HG03196 (cell line): ENCODE results near the gene MAML3.

Experiments used
- ATAC-seq: cut with Tn5 transposase; IDR thresholded peaks from one replicate; pipeline ENCODE4 v1.9.1; 2021; ENCODE audit not compliant: unreplicated experiment

The MAML3 gene

DNA sequence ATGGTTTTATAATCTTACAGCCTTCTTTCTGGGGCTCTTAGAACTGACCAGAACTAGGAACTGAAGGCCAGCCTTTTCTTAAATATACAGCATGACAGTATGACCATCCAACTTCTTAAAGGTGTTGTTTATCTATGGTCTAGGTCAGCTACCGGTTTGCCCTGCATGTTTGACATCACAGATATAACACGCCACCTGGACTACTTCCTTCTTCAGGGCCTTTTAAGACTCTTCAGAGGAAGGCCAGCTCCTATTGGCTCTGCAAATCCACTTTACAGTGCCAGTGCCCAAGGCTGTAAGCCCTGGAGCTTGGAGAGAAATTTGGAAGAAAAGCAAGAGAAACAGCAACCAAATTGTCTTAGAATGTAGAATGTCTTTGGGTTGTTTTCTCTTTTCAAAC is 302.9 kb downstream of the MAML3 start:
- ATAC-seq, result no peak

DNA sequence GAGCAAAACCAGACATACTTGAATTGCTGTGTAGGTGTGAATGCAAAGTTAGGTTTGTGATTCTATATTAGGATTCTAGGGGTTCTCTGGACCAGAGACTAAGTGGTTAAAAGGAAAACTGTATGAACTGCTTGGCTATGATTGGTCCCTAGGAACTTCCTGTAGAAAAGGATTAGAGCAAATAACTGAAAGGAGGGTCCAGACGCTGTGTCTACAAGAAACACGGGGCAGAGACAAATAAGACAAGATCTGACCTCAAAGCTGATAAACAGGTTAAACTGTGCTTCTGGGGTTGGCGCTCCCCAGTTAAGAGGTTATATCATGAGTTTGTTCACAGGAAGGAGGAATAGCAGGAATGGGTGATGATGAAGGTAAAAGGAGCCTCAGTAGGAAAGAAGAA is 304.8 kb downstream of the MAML3 start:
- ATAC-seq, result no peak

DNA sequence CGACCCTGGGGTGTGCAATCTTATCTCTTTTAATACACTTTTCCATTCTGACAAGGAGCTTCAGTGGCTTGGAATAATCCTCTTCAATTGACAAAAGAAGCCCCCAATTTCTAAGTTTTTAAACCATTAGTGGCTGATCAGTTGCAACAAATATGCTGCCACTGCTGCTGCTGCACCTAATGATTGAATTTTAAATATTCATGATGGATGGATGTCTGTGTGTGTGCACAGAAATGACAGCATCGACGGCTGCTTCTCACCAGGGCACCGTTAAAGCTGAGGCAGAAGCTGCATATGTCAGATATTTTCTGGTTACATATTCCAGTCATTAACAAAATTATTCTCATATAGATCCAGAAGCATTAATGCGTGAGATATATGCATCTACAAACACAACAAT is 306.0 kb downstream of the MAML3 start:
- ATAC-seq, result no peak

DNA sequence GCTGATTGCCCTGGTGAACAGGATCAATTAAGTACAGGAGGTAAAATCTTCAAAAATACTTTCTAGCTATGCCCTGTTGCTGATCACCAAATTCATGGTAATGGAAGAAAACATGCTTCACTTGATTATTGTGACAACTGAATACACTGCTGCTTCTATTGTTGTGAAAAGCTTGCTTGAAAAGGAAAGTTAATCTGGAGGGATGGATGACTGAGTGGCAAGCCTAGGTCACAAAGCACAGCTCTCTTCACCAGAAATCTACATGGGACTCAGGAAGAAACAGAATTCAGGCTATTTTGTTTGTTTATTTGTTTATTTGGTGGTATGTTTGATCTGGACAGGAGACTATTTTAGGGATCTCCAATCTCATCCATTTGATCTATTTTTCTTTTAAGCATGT is 306.4 kb downstream of the MAML3 start:
- no peak for ATAC-seq

DNA sequence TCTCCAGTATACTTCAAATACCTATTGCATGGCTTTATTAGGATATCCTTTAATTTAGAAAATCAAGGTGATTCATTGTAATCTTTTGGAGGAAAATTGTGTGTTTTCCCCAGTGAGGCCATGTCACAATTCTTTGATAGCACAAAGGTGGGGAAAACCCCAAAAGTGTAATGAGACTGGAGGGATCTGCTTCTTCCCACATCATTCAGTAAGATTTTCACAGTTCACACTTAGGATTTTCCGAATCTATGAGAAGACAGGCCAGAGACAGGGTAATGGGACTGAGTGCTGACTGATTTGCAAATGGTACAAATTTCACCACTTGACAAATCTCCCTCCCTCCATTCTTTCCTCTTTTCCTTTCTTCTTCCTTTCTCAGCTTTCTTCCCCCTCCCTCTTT is 307.2 kb downstream of the MAML3 start:
- no peak for ATAC-seq

DNA sequence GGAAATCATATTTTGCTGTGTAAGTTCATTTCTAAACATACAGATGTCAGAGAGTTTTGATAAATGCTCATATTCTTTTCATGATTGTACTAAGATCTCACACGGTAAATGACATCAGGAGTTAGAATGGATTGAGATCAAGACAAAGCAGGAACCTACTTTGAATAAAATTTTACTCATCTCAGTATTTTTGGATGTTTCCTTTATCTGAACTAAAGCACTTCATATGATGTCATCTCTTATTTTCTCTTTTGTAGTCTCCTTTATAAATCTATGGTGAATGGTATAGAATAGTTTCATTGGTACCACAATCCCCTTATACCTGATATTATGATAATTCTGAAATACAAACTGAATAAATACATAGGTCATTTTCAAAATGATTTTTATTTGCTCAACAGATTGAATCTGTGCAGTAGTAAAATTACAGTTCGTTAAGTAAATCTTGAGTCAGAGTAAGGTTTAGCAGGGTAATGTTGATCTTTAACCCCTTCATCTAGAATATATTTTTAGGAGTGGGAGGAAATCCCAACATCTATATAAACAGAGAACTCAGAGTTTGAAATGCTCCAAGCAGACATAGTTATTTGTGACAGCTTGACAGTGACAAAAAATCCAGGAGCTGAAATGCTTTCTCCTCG is 308.4 kb downstream of the MAML3 start:
- ATAC-seq, result no peak

DNA sequence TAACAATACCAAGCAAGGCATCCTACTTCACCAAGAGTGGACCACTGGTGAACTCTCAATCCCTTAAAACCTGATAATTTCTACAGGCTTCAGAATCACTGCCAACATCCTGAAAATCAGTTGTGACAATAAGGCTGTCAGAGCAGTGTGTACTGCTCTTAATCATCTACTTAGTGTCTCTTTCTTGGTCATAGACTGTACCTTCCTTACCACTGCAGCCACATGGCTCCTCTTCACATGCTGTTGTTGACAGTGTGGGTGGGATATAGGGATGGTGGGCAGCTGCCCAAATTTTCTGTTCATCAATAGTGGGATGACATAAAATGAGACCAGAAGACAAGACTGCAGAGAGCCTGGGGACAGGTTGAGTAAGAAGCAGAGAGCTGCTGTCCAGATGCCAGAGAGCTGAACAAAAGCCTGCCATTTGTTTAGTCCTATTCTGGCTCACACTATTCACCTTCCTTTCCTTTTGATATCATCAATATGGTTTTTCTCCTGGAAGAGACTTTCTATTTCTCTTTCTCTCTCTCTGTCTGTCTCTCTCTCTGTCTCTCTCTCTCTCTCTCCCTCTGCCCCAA is 309.4 kb downstream of the MAML3 start:
- no peak for ATAC-seq

DNA sequence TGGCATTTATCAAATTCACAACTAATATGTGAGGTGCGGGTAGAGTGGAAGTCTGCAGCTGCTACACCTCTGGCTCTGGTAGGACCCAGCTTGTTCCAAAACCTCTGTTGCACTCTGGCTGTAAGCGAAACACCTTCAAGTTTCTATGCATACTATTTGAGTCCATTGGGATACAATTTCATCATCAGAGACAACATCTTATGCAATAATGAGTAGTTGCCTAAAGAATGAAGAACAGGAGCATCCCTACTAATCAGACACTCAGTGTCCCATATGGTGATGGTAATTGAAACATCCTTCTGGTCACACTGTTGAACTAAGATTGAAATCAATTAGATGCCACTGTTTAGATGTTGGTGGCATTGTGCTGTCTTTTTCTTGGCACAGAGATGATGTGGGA is 309.9 kb downstream of the MAML3 start:
- no peak for ATAC-seq

DNA sequence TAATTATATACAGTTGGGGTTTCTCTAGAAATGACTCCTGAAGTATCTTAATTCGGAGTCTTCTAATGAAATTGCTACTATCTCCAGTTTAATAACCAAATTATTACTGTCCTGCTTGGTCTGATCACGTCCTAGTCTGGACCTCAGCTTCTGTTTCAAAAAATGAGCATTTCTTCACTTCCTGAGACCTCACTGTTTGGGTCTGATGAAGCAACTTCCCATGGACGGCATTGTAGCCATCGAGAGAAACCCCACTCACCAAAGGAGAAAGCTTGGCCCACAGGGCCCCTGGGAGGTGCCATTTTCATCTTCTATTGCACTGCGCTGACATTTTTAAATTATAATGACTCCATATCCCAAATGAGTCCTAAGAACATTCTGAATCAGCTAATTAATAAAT is 310.3 kb downstream of the MAML3 start:
- no peak for ATAC-seq

DNA sequence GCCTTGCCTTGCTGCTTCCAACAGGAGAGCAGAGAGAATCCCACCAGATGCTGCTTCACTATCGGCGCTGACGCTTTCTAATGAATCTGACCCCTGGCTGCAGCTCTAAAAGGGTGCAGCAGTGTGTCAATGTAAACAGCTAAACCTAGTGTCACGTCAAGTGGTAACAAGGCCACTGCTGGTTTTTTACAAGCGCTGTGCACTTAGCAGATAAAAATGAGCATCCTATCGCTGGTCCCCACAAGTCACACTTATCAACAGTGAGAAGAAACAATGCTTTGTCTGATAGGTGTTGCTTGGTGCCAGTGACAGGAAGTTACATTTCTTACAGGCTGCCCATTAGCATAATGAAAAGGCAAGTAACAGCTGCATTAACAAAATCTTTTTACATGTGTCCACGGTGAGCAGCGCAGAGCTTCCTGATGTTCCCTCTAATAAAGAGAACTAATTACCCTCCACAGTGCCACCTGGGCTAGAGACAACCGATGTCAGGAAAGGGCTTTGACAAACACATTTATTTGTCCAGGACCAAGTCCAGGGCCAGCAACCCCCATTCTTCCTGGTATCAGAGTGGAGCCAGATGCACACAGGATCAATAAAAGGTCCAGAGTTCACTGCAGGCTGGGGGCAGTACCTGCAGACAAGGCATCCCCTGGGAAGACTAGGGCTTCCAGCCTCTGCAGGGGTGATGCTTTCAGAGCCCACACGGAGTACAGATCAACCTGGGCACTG is 312.4 kb downstream of the MAML3 start:
- no peak for ATAC-seq

DNA sequence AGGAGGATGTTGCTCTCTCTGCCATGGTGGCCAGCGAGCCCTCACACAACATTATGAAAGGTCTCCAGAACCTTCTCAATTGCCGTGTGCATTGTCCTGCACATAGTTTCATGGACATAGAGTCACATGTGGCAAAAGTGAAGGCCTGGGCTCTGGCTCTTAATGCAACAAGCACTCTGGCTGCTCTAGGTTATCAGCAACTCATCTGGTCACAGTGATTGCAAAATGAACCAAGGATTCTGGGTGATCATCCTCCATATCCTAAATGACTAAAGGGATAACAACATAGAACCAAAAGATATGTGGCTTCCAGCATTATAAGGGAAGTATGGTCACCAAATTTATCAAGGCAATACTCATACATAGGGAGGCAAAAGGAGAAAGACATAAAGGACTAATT is 313.2 kb downstream of the MAML3 start:
- ATAC-seq, result no peak

DNA sequence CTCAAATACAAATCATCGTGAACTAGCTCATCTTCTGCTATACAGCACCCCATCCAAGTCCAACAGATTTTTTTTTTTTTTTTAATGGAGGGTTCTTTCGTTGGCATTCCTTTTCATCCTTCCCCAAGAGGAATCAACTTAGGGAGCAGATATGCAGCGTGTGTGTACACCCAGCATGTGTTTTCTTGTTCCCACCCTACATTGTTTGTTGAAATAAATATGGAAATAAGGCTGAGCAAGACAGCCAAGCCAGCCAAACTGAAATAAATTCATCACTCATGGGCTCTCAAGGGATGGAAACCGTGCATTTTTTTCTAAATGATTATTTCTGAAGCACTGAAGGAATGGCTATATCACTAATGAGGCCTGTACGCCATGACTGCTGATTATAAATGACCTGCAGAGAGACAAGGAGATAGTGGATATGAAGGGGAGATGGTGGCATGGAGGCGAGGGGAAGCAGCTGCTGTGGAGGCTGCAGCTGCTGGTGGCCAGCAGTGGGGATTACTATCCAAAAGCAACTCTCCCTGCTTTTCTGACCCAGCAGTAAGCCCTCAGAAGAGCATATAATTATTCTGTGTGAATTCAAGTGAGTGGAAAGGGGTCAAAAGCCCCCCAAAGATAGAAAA is 314.5 kb downstream of the MAML3 start:
- no peak for ATAC-seq

DNA sequence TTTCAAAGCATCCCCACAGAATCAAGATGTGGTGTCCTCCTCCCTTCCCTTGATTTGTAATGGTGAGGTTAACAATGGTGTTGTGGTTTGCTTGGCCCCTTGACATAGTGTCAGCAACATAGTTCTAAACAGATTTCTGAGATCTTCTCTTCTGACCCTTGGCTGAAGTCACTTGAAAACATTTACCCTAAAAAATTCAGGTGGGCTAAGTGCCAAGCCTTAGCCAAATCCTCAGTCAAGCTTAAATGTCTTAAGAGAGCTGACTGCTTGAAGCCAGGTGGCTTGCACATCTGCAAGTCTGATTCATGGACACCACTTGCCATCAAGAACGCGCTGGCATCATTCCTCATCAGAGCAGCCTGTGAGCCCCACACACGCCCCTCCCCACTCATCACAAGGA is 315.2 kb downstream of the MAML3 start:
- ATAC-seq, result no peak

DNA sequence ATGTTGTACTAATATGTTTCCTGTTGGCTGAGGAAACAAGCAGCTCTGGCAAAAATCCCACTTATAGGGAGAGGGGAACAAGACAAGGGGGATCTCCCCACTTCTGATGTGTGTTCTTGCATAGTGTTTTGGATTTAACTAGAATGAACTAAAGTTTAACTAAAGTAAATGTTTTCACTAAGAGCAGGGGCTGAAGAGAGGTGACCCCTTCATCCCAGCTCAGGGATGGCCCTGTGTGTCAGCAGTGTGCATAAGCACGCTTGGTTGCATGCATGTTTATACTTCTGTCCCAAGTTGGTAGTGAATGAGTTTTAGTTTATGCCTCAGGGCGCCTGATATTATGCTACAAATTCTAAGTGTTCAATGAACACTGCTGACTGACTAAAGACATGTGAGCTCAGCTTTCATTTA is 319.0 kb downstream of the MAML3 start:
- ATAC-seq, result no peak

DNA sequence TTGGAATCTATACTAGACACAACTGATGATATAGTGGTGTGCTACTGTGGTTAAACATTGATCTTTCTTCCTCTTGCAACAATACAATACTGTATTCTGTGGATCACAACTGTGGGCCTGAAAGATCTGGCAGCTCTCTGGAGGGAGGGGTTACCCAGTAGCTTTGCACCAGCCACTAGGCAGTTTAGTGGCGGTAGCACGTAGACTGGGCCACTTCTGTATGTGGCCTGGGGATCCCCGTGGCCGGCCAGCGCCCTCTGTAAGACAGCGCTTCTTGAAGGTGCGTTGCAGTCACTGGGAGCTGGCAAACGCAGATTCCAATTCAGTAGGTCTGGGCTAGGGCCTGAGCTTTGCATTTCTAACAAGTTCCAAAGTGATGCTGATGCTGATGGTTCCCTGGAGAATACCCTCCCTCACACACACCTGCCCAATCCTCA is 319.7 kb downstream of the MAML3 start:
- ATAC-seq, result no peak

DNA sequence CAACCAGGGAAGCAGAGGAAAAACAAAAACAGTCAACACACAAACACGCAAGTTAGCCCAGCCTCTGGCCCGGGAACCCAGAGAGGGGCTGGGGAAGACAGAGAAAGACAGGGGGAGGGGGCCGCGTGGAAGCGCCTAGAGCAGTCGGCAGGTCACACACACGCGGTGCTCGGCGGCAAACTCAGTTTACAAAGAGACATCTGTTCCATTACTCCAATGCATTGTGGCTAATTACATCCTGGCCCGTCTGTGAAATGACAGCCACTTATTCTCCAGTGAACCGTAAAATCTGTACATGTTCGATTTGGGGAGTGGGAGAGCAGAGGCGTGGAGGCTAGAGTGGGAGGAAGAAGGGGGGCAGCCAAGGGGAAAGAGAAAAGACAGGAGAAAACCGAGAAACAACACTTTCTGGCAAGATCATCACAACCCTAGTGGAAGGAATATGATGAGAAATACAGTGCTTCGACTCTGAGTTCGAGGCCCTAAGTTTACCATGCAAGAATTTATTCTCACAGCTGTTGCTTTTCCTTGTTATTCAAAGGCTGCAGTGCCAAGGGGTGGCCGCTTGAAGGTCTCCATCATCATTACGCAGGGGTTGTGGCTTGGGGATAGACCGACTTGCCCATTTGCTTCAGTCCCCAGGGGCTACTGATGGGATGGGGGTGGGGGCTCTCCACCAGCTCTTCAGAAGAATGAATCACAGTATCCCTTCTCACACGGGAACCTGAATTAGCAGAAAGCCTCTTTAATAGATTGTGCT is 320.7 kb downstream of the MAML3 start:
- ATAC-seq, result no peak

DNA sequence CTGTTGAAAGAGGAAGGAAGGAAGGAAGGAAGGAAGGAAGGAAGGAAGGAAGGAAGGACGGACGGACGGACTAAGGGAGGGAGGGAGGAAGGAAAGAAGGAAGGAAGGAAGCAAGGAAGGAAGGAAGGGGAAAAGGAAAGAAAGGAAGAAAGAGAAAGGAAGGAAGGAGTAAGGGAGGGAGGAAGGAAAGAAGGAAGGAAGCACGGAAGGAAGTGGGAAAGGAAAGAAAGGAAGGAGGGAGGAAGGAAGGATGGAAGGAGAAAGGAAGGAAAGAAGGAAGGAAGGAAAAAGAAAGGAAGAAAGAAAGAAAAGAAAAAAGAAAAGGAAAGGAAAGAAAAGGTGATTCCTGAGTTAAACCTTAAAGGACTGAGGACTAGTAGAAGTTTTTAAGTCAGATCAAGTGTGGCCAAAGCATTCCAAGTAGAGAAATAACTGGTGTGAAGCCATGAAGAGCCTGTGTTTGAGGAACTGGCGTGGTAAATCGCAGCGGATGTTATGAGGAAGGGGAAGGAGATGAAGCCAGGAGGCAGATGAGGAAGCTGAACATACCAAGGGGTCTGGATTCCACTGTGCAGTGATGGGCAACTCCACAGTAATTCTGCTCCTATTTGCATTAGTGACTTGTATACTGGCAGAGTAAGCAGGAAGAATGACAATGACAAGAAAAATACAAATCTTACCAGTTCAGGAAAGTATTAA is 324.9 kb downstream of the MAML3 start:
- ATAC-seq, result no peak

DNA sequence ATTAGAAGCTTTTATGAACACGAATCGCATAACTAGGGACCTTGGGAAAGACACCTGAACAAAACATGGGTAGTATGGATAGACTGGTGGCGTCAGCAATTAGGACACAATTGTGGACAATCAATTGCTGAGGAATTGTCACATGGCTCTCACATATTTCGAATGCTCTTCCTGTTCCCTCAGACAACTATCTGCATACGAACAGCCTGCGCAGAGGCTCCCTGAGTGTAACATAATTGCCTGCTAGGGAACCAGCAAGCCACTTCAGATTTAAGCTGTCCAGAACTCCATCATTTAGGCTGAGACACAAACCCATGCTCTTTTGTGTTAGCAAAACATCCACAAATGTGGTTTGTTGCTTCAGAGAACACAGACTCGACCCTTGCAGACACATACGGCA is 327.6 kb downstream of the MAML3 start:
- ATAC-seq, result no peak

DNA sequence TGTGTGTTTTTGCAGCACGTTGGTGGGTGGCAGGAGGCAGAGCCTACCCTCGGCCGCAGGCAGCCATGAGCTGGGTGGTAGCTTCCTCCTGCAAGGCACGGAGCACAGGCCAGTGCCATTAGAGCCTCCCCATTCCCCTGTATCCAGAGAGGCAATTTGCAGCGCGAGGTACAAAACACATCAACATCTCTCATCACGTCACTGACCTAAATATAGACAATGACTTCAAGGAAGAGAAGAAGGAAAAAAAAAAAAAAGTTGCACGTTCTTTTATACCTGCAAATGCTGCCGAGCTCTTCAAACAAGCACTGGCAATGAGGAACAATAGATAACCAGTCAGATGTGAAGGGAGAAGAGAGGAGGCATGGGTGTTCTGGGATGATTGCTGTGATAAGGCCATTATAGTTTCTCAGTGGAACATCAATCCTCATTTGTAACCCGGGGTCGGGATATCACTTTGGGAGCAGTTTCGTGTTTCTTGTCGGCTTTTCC is 328.4 kb downstream of the MAML3 start:
- ATAC-seq, result no peak

DNA sequence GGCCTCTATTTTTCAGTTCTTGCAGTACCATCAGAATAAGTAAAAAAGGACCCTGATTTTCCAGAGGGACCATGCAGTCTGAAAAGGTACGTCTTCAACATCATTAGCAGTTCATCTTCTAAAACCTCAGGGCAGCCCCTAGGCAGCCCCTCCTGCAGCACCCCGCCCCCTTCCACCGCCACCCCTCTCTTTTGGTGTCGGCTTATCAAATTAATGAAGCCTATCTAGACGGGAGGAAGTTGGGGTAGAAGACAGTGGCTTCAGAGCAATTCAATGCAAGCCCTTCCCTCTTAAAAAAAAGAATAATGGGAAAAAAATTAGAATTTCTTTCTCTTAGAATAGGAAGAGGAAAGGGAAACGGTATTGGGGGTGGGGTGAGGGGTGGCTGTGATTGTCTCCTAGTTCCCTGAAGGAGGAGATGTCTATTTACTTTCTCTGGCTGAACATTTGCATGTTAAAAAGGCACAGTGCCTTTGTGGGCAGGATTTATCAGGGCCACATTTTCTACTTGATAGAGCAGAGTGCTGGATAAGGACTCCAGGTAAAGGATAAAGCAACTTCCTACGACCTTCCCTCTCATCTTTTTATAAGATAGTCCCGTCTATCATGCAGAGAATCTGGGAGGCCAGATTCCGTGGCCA is 329.0 kb downstream of the MAML3 start:
- ATAC-seq, result no peak
